Small intestine (tissue), 7 donors: ENCODE results near the gene SCN2A. TPM values are rescaled to one million over a fixed set of nuclear protein-coding genes. Genes with fewer than 3 reads are reported as not detected.

Experiments
- DNase-seq, 2 donors: peaks; one replicate each; pipeline versions ENCODE4 v3.0.0 to v3.0.0-alpha.2; 2013
- FAIRE-seq: peaks from 2 replicates; lab custom pipeline; 2012; peaks lifted over from hg19 to GRCh38; lab: Jason Lieb, UNC
- H3K27ac ChIP-seq, 3 donors: one replicate each; pipeline ENCODE4 v1.5.1; 2013; ENCODE audit warnings: low read length in 2 of 3, mild to moderate bottlenecking in 2 of 3, control low read depth in 1 of 3, inconsistent platforms in 1 of 3, low read depth in 1 of 3, moderate library complexity in 1 of 3
- H3K27me3 ChIP-seq, 3 donors: one replicate each; pipeline ENCODE4 v1.6.1; 2013; ENCODE audit warnings: low read length in 3 of 3, inconsistent platforms in 1 of 3; ENCODE audit not compliant: control insufficient read depth in 3 of 3, insufficient read depth in 3 of 3
- H3K36me3 ChIP-seq, 3 donors: one replicate each; pipeline ENCODE4 v1.6.1; 2013; ENCODE audit warnings: low read length in 3 of 3, inconsistent platforms in 1 of 3, low read depth in 1 of 3, mild to moderate bottlenecking in 1 of 3, moderate library complexity in 1 of 3; ENCODE audit not compliant: control insufficient read depth in 3 of 3, insufficient read depth in 2 of 3
- H3K4me1 ChIP-seq, 3 donors: one replicate each; pipeline ENCODE4 v1.6.1; 2013; ENCODE audit warnings: low read length in 2 of 3, inconsistent platforms in 1 of 3, low read depth in 1 of 3, mild to moderate bottlenecking in 1 of 3, moderate library complexity in 1 of 3; ENCODE audit not compliant: control insufficient read depth in 3 of 3, insufficient read depth in 2 of 3
- H3K4me3 ChIP-seq, 3 donors: one replicate each; pipeline ENCODE4 v1.5.1; 2013; ENCODE audit warnings: low read length in 3 of 3, control low read depth in 1 of 3, inconsistent platforms in 1 of 3, low read depth in 1 of 3, mild to moderate bottlenecking in 1 of 3, moderate library complexity in 1 of 3
- H3K9me3 ChIP-seq, 2 donors: one replicate each; pipeline ENCODE4 v1.6.1; 2013; ENCODE audit warnings: low read depth in 1 of 2, low read length in 1 of 2; ENCODE audit not compliant: control insufficient read depth in 2 of 2, insufficient read depth in 1 of 2
- WGBS, 3 donors: extraction: QIAGEN DNeasy Blood & Tissue Kit; methylation state at CpG; one replicate each; pipeline ENCODE4 v1.1.7; 2013; 5-methylcytosine and 5-hydroxymethylcytosine counted together
- polyA plus RNA-seq, 4 donors: library from polyadenylated mRNA; stranded (reverse) in 3 of 4; unstranded in 1 of 4; fragments of 200-250 nt in 3 of 4; fragments of 120-200 nt in 1 of 4; gene quantifications; one replicate each; pipeline versions ENCODE4 v1.2.1 to v1.2.3, GENCODE V29; 2013
- donor health status: healthy with polysubstance abuse.
- donor health status: control.
- donor health status: control.
- donor health status: Bipolar disorder and iron deficiency.
- donor health status: healthy.

SCN2A gene
- polyA plus RNA-seq, 4 donors = 0.25 to 0.54 TPM; not detected in 2

GRCh38 chr2:165203689-165204559, 35.3 kb upstream of the SCN2A start, which contains the start of gene SCN3A:
TSS of gene SCN3A (minus strand) at chr2:165204050. CDS start at chr2:165176394, 27,656 bp downstream.
- DNase-seq = peak; percentile 28 to 67
- Histone ChIP-seq H3K4me3 (no peak within 1 kb of the TSS), H3K9me3 (no peaks in the 10 kb centered on the region), H3K27me3 (no peaks in the 10 kb centered on the region), H3K4me1 (no peaks in the 10 kb centered on the region), H3K27ac (no peak within 1 kb of the TSS), H3K36me3 (no peaks in the 10 kb centered on the region)
- 20 to 23% (median 23%) methylated on average over 8 of the region's 8 CpGs for WGBS, 3 donors
- no peak for FAIRE-seq

- H3K4me3 ChIP-seq = no peak overlapping the region
- WGBS, 3 donors = 78 to 85% (median 78%) methylated on average over 2 of the region's 2 CpGs
- H3K27ac ChIP-seq = no peak overlapping the region
- no peaks in the 10 kb centered on the region for H3K4me1 ChIP-seq
- no peaks in the 10 kb centered on the region for H3K27me3 ChIP-seq
- no peaks in the 10 kb centered on the region for H3K36me3 ChIP-seq
- DNase-seq (no peak), FAIRE-seq (no peak)
- H3K9me3 ChIP-seq = no peaks in the 10 kb centered on the region
Observed at GRCh38 chr2:165205865-165206264, 33.3 kb upstream of the SCN2A start.

DNA sequence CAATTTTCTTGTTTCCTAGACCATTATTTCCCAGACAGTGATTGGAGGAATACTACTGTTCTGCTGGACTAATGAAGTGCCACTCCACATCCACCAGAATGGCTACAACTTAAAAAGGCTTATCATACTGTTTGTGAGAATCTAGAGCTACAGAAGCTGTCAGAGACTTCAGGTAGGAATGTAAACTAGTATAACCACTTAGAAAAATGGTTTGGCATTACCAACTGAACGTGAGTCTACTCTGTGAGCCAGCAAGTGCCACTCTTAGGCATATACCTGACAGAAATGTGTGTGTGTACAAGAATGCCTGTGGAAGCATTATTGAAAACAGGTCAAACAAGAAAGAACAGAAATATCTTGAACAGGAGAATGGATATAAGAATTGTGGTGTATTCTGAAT, 31.1 kb upstream of the SCN2A start:
- Histone ChIP-seq H3K27me3 (no peaks in the 10 kb centered on the region), H3K4me3 (no peak overlapping the region), H3K4me1 (no peaks in the 10 kb centered on the region), H3K9me3 (no peaks in the 10 kb centered on the region), H3K27ac (no peak overlapping the region), H3K36me3 (no peaks in the 10 kb centered on the region)
- DNase-seq = no peak
- 58 to 72% (median 62%) methylated on average over 1 of the region's 1 CpG for WGBS, 3 donors
- no peak for FAIRE-seq

GRCh38 chr2:165214093-165214492, 25.1 kb upstream of the SCN2A start:
- H3K4me3 ChIP-seq = no peak overlapping the region
- H3K27me3 ChIP-seq = no peaks in the 10 kb centered on the region
- no peaks in the 10 kb centered on the region for H3K4me1 ChIP-seq
- no peaks in the 10 kb centered on the region for H3K36me3 ChIP-seq
- 20 to 48% (median 29%) methylated on average over 1 of the region's 1 CpG for WGBS, 3 donors
- no peak for FAIRE-seq
- no peak overlapping the region for H3K27ac ChIP-seq
- no peak for DNase-seq
- no peaks in the 10 kb centered on the region for H3K9me3 ChIP-seq

- WGBS, 3 donors = 73 to 82% (median 78%) methylated on average over 3 of the region's 3 CpGs
- DNase-seq = no peak
- no peak for FAIRE-seq
Observed at GRCh38 chr2:165219481-165219880, 19.7 kb upstream of the SCN2A start.

DNA sequence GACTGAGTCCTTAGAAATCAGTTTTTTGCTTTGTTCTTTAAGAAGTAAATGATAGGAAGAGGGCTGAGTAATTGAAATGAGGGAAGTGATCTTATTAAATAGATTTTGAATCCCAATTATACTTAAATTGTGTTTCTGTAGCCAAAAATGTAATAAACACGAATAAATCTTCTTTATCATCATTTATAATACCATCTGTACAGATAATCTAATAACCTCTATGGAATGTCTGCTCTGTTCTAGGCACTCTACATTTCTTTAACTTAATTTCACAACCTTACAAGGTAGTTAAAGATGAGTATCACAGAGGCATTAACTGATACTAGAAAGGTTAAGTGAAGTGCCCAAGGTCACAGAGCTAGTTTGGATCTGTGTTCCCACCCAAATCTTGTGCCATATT, 14.3 kb upstream of the SCN2A start:
- Histone ChIP-seq H3K9me3 (no peaks in the 10 kb centered on the region), H3K4me1 (no peaks in the 10 kb centered on the region), H3K36me3 (no peaks in the 10 kb centered on the region), H3K4me3 (no peak overlapping the region), H3K27me3 (no peaks in the 10 kb centered on the region), H3K27ac (no peak overlapping the region)
- DNase-seq (no peak), FAIRE-seq (no peak)
- WGBS, 3 donors = 17 to 40% (median 19%) methylated on average over 1 of the region's 1 CpG

More at GRCh38 chr2:165219481-165219880, 19.7 kb upstream of the SCN2A start:
- Histone ChIP-seq H3K4me1 (no peaks in the 10 kb centered on the region), H3K27ac (no peak overlapping the region), H3K9me3 (no peaks in the 10 kb centered on the region), H3K27me3 (no peaks in the 10 kb centered on the region), H3K4me3 (no peak overlapping the region), H3K36me3 (no peaks in the 10 kb centered on the region)

DNA sequence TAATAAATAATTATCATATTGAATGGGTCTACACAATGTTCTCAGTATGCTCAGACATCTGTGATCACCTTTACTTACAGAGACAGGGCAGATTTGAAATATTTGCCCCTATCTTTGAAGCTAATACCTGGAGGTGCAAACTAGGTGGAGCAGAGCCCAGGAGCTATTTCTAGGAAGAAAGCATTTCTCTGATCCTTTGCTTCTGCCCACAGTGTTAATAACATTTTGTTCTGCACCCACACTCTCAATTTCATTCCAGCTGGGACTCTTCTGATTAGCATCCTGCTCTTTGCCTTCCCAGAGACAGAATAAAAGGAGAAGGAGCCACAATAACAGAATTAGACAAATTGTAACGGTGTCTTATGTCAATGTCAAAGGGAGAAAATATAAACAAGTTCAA, 11.6 kb upstream of the SCN2A start:
- no peaks in the 10 kb centered on the region for H3K36me3 ChIP-seq
- DNase-seq = no peak
- H3K27ac ChIP-seq = no peak overlapping the region
- no peaks in the 10 kb centered on the region for H3K9me3 ChIP-seq
- no peaks in the 10 kb centered on the region for H3K27me3 ChIP-seq
- H3K4me3 ChIP-seq = no peak overlapping the region
- H3K4me1 ChIP-seq = no peaks in the 10 kb centered on the region
- FAIRE-seq = no peak
- WGBS, 3 donors = 52 to 81% (median 68%) methylated on average over 1 of the region's 1 CpG

- H3K36me3 ChIP-seq = no peaks in the 10 kb centered on the region
- no peaks in the 10 kb centered on the region for H3K9me3 ChIP-seq
- FAIRE-seq (no peak), DNase-seq (no peak)
- no peak overlapping the region for H3K27ac ChIP-seq
- no peaks in the 10 kb centered on the region for H3K4me1 ChIP-seq
- WGBS, 3 donors = 33 to 50% (median 43%) methylated on average over 2 of the region's 2 CpGs
- no peak overlapping the region for H3K4me3 ChIP-seq
- no peaks in the 10 kb centered on the region for H3K27me3 ChIP-seq
Observed at GRCh38 chr2:165237056-165237455, 2.2 kb upstream of the SCN2A start.
